OCI-LY3 (cell line): Measurements from ENCODE around the gene PARD3.

Source experiments
- H2AFZ ChIP-seq: fragments of 200-600, 300-600 bp; shearing (Covaris generic); 2 replicates; pipeline ENCODE4 v1.6.0; 2014; ENCODE audit warnings: antibody characterized with exemption, low read depth, low read length
- H3K27ac ChIP-seq: fragments of 200-600, 300-600 bp; sonication (generic); 2 replicates; pipeline ENCODE4 v1.5.1; 2014; ENCODE audit warnings: mild to moderate bottlenecking, low read length, moderate library complexity, mixed read lengths
- H3K27me3 ChIP-seq: fragments of 200-600, 300-600 bp; sonication (generic); 2 replicates; pipeline ENCODE4 v1.6.1; 2014; ENCODE audit warnings: low read depth, low read length, mixed read lengths
- H3K36me3 ChIP-seq: fragments of 200-600, 300-600 bp; sonication (generic); replicated peaks from 2 replicates; pipeline ENCODE3; 2014; ENCODE audit warnings: low read depth, low read length, mixed read lengths
- H3K4me1 ChIP-seq: fragments of 300-600, 200-600 bp; sonication (generic); 2 replicates; pipeline ENCODE4 v1.6.1; 2014; ENCODE audit warnings: low read length, mixed read lengths
- H3K4me2 ChIP-seq: fragments of 200-600, 300-600 bp; sonication (generic); 2 replicates; pipeline ENCODE4 v1.6.1; 2014; ENCODE audit warnings: low read length, mixed read lengths
- H3K4me3 ChIP-seq: fragments of 300-600, 200-600 bp; sonication (generic); 2 replicates; pipeline ENCODE4 v1.5.1; 2014; ENCODE audit warnings: antibody characterized with exemption, mild to moderate bottlenecking, low read length, moderate library complexity
- H3K79me2 ChIP-seq: fragments of 300-600, 200-600 bp; shearing (Covaris generic); 2 replicates; pipeline ENCODE4 v1.6.1; 2014; ENCODE audit warnings: mild to moderate bottlenecking, low read length, mixed read lengths
- H3K9ac ChIP-seq: fragments of 300-600, 200-600 bp; shearing (Covaris generic); 2 replicates; pipeline ENCODE4 v1.6.0; 2014; ENCODE audit warnings: mild to moderate bottlenecking, low read length, moderate library complexity
- H3K9me3 ChIP-seq: fragments of 200-600, 300-600 bp; shearing (Covaris generic); 2 replicates; pipeline ENCODE4 v1.6.1; 2014; ENCODE audit warnings: low read length, mixed read lengths; ENCODE audit not compliant: insufficient read depth
- H4K20me1 ChIP-seq: fragments of 200-600, 300-600 bp; sonication (generic); 2 replicates; pipeline ENCODE4 v1.6.1; 2016; ENCODE audit warnings: low read length, mixed read lengths; ENCODE audit not compliant: insufficient read depth
- EZH2phosphoT487 ChIP-seq: fragments of 200-600 bp; shearing (Covaris generic); IDR thresholded peaks from 2 replicates; pipeline ENCODE4 v1.6.1; 2018; ENCODE audit warnings: antibody characterized with exemption, mixed run types, low read depth
- TF ChIP-seq, protein P1 (sequence below): fragments of 200-600, 300-600 bp; sonication (generic); IDR thresholded peaks from 2 replicates; pipeline ENCODE4 v1.5.1; 2014; ENCODE audit warnings: antibody characterized with exemption, low read length, low read depth

Gene PARD3

DNA sequence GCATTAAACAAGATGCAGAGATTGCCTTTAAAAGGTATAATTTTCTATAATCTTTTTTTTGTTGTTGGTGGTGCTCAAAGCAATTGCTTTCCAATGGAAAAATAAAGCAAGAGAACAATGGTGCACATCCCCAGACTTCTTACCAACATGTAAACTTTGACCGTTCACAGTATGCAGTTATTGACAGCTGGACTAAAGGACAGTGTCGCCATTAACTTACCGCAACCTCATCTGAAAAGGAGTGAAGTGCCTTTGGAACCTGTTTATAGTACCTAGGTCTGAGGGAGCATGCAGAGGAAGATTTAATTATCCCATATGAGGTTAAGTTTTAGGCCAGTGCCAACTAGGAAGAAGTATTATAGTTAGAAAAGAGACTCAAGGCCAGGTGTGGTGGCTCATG lies 654.5 kb downstream of the PARD3 start:
- no peaks in the 10 kb centered on the region for H3K79me2 ChIP-seq
- H2AFZ ChIP-seq = no peak overlapping the region
- H3K9ac ChIP-seq = no peak overlapping the region
- H3K27ac ChIP-seq = no peak overlapping the region
- no peak overlapping the region for H3K4me2 ChIP-seq
- H3K36me3 ChIP-seq = no peaks in the 10 kb centered on the region
- H3K4me1 ChIP-seq = no peaks in the 10 kb centered on the region
- TF ChIP-seq, protein P1, sequence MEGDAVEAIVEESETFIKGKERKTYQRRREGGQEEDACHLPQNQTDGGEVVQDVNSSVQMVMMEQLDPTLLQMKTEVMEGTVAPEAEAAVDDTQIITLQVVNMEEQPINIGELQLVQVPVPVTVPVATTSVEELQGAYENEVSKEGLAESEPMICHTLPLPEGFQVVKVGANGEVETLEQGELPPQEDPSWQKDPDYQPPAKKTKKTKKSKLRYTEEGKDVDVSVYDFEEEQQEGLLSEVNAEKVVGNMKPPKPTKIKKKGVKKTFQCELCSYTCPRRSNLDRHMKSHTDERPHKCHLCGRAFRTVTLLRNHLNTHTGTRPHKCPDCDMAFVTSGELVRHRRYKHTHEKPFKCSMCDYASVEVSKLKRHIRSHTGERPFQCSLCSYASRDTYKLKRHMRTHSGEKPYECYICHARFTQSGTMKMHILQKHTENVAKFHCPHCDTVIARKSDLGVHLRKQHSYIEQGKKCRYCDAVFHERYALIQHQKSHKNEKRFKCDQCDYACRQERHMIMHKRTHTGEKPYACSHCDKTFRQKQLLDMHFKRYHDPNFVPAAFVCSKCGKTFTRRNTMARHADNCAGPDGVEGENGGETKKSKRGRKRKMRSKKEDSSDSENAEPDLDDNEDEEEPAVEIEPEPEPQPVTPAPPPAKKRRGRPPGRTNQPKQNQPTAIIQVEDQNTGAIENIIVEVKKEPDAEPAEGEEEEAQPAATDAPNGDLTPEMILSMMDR = no peak
- TF ChIP-seq EZH2phosphoT487 = no peak
- no peaks in the 10 kb centered on the region for H3K27me3 ChIP-seq
- no peaks in the 10 kb centered on the region for H4K20me1 ChIP-seq
- H3K9me3 ChIP-seq = no peaks in the 10 kb centered on the region
- no peak overlapping the region for H3K4me3 ChIP-seq

DNA sequence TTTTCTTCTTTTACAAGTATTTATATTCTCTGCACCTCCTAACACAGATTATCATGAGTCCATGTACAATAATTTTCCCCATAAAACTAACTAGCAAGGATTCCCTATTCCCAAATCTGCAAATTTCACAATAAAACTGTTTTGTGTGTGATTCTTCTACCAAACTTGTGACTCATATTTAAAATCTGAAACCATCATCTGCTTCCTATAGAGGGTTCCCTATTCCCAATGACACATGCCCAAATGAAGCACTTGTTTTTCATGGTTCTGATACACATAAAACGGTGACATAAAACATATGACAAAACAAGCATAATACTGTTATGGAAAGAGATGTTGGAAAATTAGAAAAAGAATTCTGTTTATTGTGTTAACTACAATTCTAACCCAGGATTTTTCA lies 657.6 kb downstream of the PARD3 start:
- Histone ChIP-seq H2AFZ (no peak overlapping the region), H3K36me3 (no peaks in the 10 kb centered on the region), H3K27me3 (no peaks in the 10 kb centered on the region), H3K9ac (no peak overlapping the region), H3K27ac (no peak overlapping the region), H3K4me1 (no peaks in the 10 kb centered on the region), H3K79me2 (no peaks in the 10 kb centered on the region), H4K20me1 (no peaks in the 10 kb centered on the region), H3K4me3 (no peak overlapping the region), H3K9me3 (no peaks in the 10 kb centered on the region), H3K4me2 (no peak overlapping the region)
- TF ChIP-seq, protein P1 = no peak
- no peak for TF ChIP-seq EZH2phosphoT487

DNA sequence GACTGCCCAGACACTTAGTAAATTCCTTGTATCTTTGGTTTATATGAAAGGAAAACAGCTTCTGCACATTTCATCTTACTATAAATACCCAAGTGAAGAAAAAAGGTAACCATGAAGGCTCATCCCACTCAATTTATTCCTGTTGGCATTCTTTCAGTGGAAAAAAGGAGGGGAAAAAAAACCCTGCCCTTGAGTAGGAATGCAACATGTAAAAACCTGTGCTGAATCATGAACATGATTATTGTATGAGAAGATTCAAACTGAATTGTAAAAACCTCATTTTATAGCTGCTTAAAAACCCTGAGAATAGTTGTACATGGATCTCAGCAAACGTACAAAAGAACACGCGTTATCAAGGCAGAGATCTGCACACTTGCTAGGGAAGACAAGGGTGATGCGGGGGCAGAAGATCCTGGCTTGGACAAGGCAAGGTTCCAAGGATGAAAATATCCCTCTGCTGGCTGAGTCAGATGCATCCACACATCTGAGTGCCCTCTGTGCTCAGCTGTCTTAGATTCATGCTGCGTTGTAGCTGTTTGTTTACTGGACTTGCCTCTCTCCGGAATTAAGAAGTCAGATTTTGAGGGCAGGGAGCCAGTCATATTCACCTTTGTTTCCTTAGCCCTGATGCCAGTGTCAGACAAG lies 658.2 kb downstream of the PARD3 start:
- H3K9ac ChIP-seq = no peak overlapping the region
- no peaks in the 10 kb centered on the region for H4K20me1 ChIP-seq
- H3K4me1 ChIP-seq = no peaks in the 10 kb centered on the region
- no peak overlapping the region for H2AFZ ChIP-seq
- TF ChIP-seq, protein P1 = no peak
- no peak for TF ChIP-seq EZH2phosphoT487
- H3K79me2 ChIP-seq = no peaks in the 10 kb centered on the region
- H3K27ac ChIP-seq = no peak overlapping the region
- no peak overlapping the region for H3K4me2 ChIP-seq
- no peak overlapping the region for H3K4me3 ChIP-seq
- H3K36me3 ChIP-seq = no peaks in the 10 kb centered on the region
- no peaks in the 10 kb centered on the region for H3K27me3 ChIP-seq
- H3K9me3 ChIP-seq = no peaks in the 10 kb centered on the region

DNA sequence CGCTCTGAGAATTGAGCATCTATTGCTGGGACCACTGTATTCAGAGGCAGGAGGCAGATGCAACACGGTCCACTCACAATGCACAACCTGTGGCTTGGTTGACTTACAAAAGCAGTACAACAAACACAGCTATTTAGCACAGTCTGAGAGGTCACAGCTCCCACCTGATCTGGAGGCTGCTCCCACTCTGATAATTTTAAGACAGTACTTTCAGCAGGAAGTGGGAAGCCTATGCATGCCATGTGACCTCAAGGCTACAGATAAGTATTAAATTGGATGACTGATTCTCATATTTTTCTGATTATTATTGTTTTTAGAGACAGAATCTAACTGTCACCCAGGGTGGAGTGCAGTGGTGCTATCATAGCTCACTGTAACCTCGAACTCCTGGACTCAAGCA lies 659.3 kb downstream of the PARD3 start:
- H2AFZ ChIP-seq = no peak overlapping the region
- no peak overlapping the region for H3K27ac ChIP-seq
- no peaks in the 10 kb centered on the region for H3K27me3 ChIP-seq
- no peaks in the 10 kb centered on the region for H4K20me1 ChIP-seq
- H3K9ac ChIP-seq = no peak overlapping the region
- TF ChIP-seq, protein P1 = no peak
- no peak for TF ChIP-seq EZH2phosphoT487
- no peaks in the 10 kb centered on the region for H3K36me3 ChIP-seq
- no peaks in the 10 kb centered on the region for H3K9me3 ChIP-seq
- H3K79me2 ChIP-seq = no peaks in the 10 kb centered on the region
- no peaks in the 10 kb centered on the region for H3K4me1 ChIP-seq
- H3K4me3 ChIP-seq = no peak overlapping the region
- no peak overlapping the region for H3K4me2 ChIP-seq
